KOPT-K1 (cell line): ENCODE measurements around the gene NUP85.
"Not testable (repeated sequence)": the region's sequence is repeated elsewhere in the genome, so short reads cannot be mapped to it uniquely, and the experiment has no call there.

Experiments
- H3K27ac ChIP-seq: fragments of 200-600 bp; sonication (generic); 2 replicates; pipeline ENCODE4 v1.5.1; 2016; ENCODE audit warnings: antibody characterized with exemption, mild to moderate bottlenecking, low read depth, low read length; ENCODE audit not compliant: poor library complexity, severe bottlenecking
- H3K36me3 ChIP-seq: fragments of 200-600 bp; sonication (generic); 2 replicates; pipeline ENCODE4 v1.5.1; 2017; ENCODE audit warnings: antibody characterized with exemption, mild to moderate bottlenecking, low read length, moderate library complexity; ENCODE audit not compliant: insufficient read depth
- H3K9me3 ChIP-seq: fragments of 200-600 bp; sonication (generic); 2 replicates; pipeline ENCODE4 v1.5.1; 2017; ENCODE audit warnings: antibody characterized with exemption, low read length, mild to moderate bottlenecking; ENCODE audit not compliant: insufficient read depth, poor library complexity, severe bottlenecking

Gene NUP85

DNA sequence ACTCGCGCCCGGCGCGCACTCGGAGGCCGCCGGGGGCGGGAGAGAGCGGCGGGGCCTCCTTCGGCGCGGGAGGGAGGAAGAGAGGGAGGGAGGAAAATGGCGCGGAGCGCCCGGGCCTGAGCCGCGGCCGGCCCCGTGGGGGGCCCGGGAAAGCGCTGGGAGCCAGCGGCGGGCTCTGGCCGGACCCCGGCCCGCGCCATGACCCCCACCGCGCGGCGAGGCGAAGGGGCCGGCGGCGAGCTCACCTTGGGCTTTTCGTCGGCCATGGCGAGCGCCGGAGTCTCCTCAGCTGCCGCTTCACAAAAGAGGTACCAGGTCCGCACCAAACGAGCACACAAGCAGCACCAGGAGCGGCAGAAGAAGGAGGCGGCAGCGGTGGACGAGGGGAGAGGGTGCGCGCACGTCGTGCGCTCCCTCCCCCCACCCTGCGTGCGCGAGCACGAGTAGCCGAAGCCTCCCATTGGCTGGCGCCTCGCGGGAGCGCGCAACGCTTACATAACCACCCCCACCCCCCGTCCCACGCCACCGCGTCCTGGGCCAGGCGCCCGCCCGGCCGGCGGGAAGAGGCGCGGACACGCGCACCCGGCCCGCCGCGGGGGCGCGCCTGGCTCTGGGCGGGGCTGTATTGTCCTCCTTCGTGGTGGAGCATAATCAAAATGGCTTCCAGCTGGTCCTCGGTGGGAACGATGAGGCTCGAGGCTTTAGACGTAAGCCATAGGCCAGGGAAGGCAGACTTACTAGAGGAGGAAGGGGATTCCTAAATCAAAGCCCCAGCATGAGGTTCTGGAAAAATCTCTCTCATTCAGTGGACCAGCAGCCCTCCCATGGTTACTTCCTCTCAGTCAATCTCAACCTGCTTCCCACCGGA, 22.7 kb upstream of the NUP85 start, which contains the start of gene SUMO2:
TSS of gene SUMO2 (minus strand) at position 391 of the 868 bp plus-strand sequence. CDS start at position 266, 125 bp downstream.
- Histone ChIP-seq H3K36me3 (peaks cover 28% of the 10 kb centered on the region), H3K9me3 (no peaks in the 10 kb centered on the region)

DNA sequence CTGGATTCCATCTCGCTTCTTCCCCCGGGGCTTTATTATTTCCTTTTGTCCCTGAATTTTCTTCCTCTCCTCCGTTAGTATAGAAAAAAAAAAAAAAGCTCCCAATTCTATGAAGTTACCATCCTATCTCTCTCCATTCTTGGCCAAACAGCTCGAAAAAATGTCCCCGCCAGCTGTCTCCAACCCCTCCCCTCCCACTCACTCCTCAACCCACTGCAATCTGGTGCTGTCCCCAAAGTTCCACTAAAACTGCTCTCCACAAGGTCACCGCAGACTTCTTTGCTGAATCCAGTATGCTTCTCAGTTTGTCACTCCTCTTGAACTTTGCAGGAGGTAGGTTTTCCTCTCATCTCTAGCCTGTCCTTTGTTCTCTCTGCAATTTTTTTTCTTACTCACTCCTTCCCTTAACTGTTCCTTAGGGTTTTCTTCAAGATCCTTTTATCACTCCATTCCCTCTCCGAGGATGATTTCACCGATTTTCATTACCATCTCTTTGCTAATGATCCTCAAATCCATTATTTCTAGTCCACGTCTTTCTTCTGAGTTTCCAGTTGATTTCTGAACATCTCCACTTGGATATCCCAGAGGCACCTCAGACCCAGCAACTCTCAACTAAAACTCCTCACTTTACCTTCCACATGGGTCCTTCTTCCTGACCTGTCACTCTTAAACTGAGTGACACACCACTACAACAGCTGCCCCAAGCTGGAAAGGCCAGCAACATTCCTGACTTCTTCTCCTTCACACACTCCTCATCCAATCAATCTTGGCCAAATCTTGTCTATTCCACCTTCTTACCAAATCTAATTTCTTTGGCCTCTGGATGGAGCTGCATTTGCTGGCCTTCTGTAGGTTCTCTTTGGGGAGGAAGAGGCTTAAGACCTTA, 21.2 kb upstream of the NUP85 start:
- H3K36me3 ChIP-seq = peaks cover 14% of the 10 kb centered on the region
- H3K27ac ChIP-seq = peak overlapping the region; percentile 97
- no peaks in the 10 kb centered on the region for H3K9me3 ChIP-seq

More for the DNA sequence above, 22.7 kb upstream of the NUP85 start, which contains the start of gene SUMO2:
- H3K27ac ChIP-seq = peak within 1 kb of the TSS; percentile 97

DNA sequence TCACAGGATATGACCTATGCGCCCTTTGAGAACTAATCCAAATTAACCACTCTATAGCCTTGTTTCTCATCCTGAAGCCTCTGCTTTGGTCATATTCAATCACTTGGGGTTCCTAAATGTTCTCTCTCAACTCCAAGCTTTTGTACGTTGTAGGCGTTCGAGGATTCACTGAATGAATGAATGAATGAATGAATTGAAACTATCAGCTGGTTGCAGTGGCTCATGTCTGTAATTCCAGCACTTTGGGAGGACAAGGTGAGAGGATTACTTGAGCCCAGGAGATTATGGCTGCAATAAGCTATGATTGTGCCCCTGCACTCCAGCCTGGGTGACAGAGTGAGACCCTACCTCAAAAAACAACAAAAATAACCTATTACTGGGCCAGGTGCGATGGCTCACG, 16.9 kb upstream of the NUP85 start:
- no peaks in the 10 kb centered on the region for H3K36me3 ChIP-seq
- H3K9me3 ChIP-seq = no peaks in the 10 kb centered on the region
- H3K27ac ChIP-seq = no peak overlapping the region

DNA sequence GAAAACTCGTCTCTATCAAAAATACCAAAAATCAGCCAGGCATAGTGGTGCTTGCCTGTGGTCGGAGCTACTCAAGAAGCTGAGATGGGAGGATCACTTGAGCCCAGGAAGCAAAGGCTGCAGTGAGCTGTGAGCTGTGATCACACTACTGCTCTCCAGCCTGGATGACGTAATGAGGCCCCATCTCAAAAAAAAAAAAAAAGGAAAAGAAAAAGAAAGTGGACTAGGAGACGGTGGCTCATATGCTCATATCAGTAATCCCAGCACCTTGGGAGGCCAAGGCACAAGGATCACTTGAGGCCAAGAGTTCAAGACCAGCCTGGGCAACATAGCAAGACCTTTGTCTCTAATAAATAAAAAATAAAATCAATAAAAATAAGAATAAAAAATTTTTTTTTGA, 13.9 kb upstream of the NUP85 start:
- Histone ChIP-seq H3K36me3 (no peaks in the 10 kb centered on the region), H3K9me3 (no peaks in the 10 kb centered on the region), H3K27ac (no peak overlapping the region)

DNA sequence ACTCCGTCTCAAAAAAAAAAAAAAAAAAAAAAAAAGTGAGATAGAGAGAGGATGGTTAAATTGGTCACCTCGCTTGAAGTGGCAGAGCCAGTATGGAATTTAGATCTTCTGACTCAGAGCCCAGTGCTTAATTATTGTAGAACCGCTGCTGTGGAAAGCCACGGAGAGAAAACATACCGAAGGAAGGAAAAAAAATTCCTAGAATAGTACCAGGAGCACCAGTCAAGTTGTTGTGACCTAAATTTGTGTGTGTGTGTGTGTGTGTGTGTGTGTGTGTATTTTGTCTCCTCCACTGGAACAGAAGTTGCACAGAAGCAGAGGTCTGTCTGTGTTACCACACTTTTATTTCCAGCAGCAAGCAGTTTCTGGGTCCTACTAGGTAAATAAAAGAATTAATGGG, 10.6 kb upstream of the NUP85 start:
- Histone ChIP-seq H3K9me3 (no peaks in the 10 kb centered on the region), H3K36me3 (no peaks in the 10 kb centered on the region), H3K27ac (no peak overlapping the region)

DNA sequence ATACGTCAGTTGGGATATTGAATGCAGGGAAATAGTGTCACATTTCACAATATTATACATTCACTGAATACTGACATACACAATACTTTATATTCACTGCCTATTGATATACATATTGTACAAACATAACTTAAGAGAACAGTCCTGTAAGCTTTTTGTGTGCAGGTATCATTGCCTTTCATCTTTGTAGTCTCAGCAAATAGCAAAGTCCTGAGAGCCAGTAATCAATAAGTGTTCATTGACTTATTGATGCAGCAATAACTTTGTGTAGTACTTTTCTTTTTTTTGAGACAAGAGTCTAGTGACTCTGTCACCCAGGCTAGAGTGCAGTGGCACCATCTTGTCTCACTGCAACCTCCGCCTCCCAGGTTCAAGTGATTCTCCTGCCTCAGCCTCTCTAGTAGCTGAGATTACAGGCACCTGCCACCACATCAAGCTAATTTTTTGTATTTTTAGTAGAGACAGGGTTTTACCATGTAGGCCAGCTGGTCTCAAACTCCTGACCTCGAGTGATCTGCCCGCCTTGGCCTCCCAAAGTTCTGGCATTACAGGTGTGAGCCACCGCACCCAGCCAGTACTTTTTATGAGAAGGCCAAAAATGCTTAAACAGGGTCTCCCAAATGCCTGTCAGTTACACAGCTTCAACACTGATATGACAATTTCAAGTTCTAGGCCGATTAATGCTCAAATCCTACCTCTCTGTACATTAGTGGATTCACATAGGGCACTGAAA, 5.4 kb upstream of the NUP85 start:
- Histone ChIP-seq H3K9me3 (no peaks in the 10 kb centered on the region), H3K36me3 (no peaks in the 10 kb centered on the region), H3K27ac (no peak overlapping the region)

DNA sequence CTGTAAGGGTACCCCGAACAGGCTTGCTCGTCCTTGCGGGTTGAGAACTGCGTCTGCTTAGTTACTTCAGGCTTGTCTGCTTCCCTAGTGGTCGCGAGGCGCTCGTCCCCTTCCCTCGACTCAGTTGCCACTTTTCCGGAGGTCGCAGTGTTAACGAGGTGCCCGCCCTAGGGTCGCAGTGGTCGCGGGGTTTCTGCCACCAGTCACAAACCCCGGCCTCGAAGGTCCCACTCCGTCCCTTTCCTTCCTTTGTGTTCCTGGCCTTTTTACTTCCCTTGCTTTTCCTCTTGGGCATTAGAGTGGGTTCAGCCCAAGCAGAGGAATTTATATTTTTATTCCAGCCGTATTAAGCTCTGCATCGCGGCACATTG, 299 bp downstream of the NUP85 start:
- peak overlapping the region; percentile 90 for H3K27ac ChIP-seq
- peaks cover 31% of the 10 kb centered on the region for H3K36me3 ChIP-seq
- no peaks in the 10 kb centered on the region for H3K9me3 ChIP-seq

DNA sequence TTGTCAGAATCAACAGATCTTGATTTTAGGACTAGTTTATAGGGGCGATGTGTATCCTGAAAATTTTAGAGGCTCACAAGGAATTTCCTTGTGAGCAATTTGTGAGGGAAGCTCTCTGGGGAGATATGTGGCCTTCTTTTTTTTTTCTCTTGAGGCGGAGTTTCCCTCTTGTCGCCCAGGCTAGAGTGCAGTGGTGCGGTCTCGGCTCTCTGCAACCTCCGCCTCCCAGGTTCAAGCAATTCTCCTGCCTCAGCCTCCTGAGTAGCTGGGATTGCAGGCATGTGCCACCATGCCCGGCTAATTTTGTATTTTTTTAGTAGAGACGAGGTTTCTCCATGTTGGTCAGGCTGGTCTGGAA, 1.6 kb downstream of the NUP85 start:
- Histone ChIP-seq H3K36me3 (peaks cover 44% of the 10 kb centered on the region), H3K27ac (peak overlapping the region; percentile 90)
- H3K9me3 ChIP-seq = not testable (repeated sequence)

DNA sequence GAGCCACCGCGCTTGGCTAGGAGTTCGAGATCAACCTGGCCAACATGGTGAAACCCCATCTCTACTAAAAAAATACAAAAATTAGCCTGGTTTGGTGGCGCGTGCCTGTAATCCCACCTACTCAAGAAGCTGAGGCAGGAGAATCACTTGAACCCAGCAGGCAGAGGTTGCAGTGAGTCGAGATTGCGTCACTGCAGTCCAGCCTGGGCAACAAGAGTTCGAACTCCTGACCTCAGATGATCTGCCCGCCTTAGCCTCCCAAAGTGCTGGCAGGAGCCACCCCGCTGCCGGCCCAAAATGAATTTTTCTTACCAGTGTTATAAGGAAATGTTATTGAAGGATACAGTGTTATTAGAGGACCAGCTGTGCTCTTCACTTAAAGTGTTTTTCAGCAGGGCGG, 2.3 kb downstream of the NUP85 start:
- Histone ChIP-seq H3K36me3 (peaks cover 51% of the 10 kb centered on the region), H3K9me3 (no peaks in the 10 kb centered on the region), H3K27ac (no peak overlapping the region)

DNA sequence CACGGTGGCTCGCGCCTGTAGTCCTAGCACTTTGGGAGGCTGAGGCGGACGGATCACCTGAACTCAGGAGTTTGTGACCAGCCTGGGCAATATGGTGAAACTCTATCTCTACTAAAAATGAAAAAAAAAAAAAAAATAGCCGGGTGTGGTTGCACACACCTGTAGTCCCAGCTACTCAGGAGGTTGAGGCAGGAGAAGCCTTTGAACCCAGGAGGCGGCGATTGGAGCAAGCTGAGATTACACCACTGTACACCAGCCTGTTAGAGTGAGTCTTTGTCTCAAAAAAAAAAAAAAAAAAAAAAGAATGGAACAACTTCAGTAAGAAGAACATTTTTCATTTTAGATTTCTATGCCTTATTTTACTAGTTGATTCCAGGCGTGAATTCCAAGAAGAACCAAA, 2.7 kb downstream of the NUP85 start:
- peaks cover 55% of the 10 kb centered on the region for H3K36me3 ChIP-seq
- H3K27ac ChIP-seq = no peak overlapping the region
- no peaks in the 10 kb centered on the region for H3K9me3 ChIP-seq

DNA sequence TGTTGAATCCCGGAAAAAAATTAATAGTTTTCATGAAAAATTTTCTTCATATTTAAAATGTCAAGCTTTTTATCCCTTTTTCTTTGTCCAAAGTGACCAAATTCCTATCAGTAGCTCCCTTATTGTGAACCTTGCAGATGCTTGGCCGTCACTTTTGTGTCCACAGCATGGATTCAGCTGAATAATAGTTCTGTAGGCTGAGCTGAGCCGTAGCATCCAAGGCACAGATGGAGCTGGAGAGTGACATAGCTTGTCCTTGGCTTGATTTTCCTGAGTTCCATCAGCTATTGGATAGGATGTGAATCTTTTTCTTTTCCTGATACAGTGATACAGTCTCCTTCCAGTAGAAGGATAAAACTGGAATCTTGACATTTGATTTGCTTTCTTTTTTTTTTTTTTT, 3.6 kb downstream of the NUP85 start:
- no peak overlapping the region for H3K27ac ChIP-seq
- H3K9me3 ChIP-seq = no peaks in the 10 kb centered on the region
- peaks cover 64% of the 10 kb centered on the region for H3K36me3 ChIP-seq

DNA sequence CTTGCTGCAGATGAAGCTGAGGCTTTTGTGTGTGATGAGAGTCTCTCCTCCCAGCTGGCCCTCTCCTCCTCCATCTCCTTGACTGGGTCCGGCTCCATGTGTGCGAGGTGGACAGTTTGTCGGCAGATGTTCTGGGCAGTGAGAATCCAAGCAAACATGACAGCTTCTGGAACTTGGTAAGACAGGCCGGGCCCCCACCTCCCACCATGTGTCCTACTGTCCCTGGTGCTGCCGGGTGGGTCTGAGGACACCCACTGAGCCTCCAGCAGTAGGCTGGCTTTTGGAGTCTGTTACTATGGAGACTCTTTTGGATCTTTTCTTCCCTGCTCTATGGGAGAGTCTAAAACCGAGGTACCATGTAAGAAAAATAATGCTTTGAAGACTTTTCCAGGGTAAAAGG, 12.7 kb downstream of the NUP85 start:
- no peaks in the 10 kb centered on the region for H3K9me3 ChIP-seq
- peaks cover 98% of the 10 kb centered on the region for H3K36me3 ChIP-seq

DNA sequence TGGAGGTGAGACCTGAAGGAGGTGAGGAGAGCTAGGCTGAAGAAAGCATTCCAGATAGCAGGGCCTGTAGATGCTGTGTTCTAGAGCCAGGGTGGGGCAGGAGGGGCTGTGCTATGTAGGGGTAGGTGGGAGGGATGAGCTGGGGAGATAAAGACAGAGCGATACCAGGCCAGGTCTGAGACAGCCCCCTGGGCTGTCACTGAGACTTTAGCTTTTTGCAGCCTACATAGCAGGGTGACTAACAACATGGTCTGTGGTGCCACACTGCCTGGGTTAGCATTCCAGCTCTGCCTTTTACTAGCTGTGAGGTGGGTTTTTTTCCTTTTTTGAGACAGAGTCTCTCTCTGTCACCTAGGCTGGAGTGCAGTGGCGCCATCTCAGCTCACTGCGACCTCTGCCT, 14.3 kb downstream of the NUP85 start:
- Histone ChIP-seq H3K36me3 (peaks cover 97% of the 10 kb centered on the region), H3K27ac (no peak overlapping the region), H3K9me3 (no peaks in the 10 kb centered on the region)

More for the DNA sequence above, 12.7 kb downstream of the NUP85 start:
- H3K27ac ChIP-seq = no peak overlapping the region

DNA sequence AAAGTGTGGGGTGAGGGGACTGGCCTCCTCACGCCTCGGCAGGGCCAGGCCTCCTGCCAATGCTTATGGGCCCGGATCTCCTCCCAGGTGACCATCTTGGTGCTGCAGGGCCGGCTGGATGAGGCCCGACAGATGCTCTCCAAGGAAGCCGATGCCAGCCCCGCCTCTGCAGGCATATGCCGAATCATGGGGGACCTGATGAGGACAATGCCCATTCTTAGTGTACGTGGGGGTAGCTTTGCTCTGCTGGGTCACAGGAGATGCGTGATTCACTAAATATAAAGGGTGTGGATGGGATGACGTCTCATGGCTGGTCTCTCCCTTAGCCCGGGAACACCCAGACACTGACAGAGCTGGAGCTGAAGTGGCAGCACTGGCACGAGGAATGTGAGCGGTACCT, 19.5 kb downstream of the NUP85 start:
- no peak overlapping the region for H3K27ac ChIP-seq
- peaks cover 97% of the 10 kb centered on the region for H3K36me3 ChIP-seq
- no peaks in the 10 kb centered on the region for H3K9me3 ChIP-seq

DNA sequence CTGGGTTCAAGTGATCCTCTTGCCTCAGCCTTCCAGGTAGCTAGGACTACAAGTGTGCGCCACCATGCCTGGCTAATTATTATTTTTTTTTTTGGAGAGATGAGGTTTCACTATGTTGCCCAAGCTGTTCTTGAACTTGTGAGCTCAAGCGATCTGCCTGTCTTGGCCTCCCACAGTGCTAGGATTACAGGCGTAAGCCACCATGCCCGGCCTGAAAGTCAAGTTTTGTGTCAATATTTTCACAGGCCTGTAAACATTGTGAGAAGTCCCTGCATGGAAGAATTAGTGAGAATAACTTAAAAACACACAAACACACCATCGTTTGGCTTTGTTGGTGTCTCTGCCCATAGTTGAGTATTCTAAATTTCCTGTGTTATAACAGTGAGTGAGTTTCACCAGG, 22.2 kb downstream of the NUP85 start:
- no peaks in the 10 kb centered on the region for H3K9me3 ChIP-seq
- H3K36me3 ChIP-seq = peaks cover 99% of the 10 kb centered on the region
- H3K27ac ChIP-seq = no peak overlapping the region
